Colonic mucosa (tissue), 4 donors: ENCODE results near the gene PLEKHN1. TPM values are rescaled to one million over a fixed set of nuclear protein-coding genes. Genes with fewer than 3 reads are reported as not detected.

Experiments
- DNase-seq: peaks from one replicate; pipeline ENCODE4 v3.0.0-alpha.2; 2020
- H3K27ac ChIP-seq: fragments of 200-600 bp; one replicate; pipeline ENCODE4 v1.8.0; 2021
- H3K27me3 ChIP-seq: fragments of 200-600 bp; one replicate; pipeline ENCODE4 v1.8.0; 2021
- H3K36me3 ChIP-seq: fragments of 200-600 bp; one replicate; pipeline ENCODE4 v1.8.0; 2021
- H3K4me1 ChIP-seq: fragments of 200-600 bp; one replicate; pipeline ENCODE4 v1.8.0; 2021; ENCODE audit warnings: mild to moderate bottlenecking
- H3K4me3 ChIP-seq: fragments of 200-600 bp; one replicate; pipeline ENCODE4 v1.8.0; 2021
- H3K9ac ChIP-seq, 2 donors: one replicate each; pipeline ENCODE4 v1.7.0; 2013; ENCODE audit warnings: control low read depth in 2 of 2, low read depth in 2 of 2, low read length in 2 of 2
- H3K9me3 ChIP-seq: fragments of 200-600 bp; one replicate; pipeline ENCODE4 v1.8.0; 2021
- intact Hi-C: fragments of 100-400 bp; cut with DNase I; formaldehyde crosslinking; loops from one replicate; pipeline ENCODE4 v1.14.1; 2022
- total RNA-seq, 2 donors: library from RNA; stranded (reverse); fragmentation: NEBNext Ultra II Directional in 1 of 2; extraction: Animal tissue kit (Norgen Biotek cat#: 25700) in 1 of 2; gene quantifications; one replicate each; pipeline ENCODE4 v1.2.1, GENCODE V29; 2021
- TF ChIP-seq, protein P1 (sequence below): fragments of 200-600 bp; IDR thresholded peaks from one replicate; pipeline ENCODE4 v1.8.0; 2022; ENCODE audit warnings: antibody characterized with exemption, mild to moderate bottlenecking
- donor health status: healthy.
- donor health status: DM: no; HTN: no; CAD: no.
- donor health status: DM: no; HTN: no; CAD: no.

PLEKHN1 gene
- total RNA-seq, 2 donors from 2014 or later, result 0.61 to 0.64 TPM

DNA sequence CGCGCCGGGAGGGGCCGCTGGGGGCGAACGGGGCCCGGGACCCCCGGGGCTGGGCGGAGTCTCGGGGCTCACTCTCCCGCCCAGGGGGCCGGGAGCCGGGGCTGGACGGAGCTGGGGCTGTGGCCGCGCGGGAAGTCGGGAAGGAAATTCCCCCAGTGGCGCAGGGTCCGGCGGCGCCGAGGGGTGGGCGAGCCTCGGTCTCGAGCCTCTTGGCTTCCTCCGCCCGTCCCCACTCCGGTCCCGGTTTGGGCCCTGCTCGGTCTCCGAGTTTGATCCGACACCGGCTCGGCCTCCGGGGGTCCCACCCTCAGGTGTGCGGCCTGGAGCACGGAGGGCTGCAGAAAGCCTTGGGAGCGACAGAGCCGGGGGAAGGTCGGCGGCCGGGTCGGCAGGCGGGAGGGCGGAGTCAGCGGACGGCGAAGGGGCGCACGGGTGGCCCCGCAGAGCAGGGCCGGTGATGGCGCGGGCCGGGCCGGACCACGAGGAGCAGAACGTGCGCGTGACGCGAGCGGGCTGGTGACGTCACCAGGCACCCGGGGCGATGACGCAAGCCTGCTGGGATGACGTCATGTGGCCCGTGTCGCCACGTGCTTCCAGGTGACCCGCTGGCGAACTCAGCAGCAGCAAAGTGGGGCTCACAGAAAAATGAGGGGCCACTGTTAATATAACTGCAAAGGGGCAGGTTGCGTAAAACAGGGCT lies 34.2 kb downstream of the PLEKHN1 start:
- peaks cover 14% of the 10 kb centered on the region for H3K27me3 ChIP-seq
- TF ChIP-seq, protein P1, sequence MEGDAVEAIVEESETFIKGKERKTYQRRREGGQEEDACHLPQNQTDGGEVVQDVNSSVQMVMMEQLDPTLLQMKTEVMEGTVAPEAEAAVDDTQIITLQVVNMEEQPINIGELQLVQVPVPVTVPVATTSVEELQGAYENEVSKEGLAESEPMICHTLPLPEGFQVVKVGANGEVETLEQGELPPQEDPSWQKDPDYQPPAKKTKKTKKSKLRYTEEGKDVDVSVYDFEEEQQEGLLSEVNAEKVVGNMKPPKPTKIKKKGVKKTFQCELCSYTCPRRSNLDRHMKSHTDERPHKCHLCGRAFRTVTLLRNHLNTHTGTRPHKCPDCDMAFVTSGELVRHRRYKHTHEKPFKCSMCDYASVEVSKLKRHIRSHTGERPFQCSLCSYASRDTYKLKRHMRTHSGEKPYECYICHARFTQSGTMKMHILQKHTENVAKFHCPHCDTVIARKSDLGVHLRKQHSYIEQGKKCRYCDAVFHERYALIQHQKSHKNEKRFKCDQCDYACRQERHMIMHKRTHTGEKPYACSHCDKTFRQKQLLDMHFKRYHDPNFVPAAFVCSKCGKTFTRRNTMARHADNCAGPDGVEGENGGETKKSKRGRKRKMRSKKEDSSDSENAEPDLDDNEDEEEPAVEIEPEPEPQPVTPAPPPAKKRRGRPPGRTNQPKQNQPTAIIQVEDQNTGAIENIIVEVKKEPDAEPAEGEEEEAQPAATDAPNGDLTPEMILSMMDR, result no peak
- DNase-seq, result peak; percentile 82
- no peaks in the 10 kb centered on the region for H3K9me3 ChIP-seq
- intact Hi-C loops, result no loop called here
- H3K4me3 ChIP-seq, result peak overlapping the region; percentile 54
- no peaks in the 10 kb centered on the region for H3K36me3 ChIP-seq
- H3K27ac ChIP-seq, result peak overlapping the region; percentile 91
- peaks cover 15% of the 10 kb centered on the region for H3K4me1 ChIP-seq
- peak overlapping the region; percentile 46 to 73 for H3K9ac ChIP-seq

DNA sequence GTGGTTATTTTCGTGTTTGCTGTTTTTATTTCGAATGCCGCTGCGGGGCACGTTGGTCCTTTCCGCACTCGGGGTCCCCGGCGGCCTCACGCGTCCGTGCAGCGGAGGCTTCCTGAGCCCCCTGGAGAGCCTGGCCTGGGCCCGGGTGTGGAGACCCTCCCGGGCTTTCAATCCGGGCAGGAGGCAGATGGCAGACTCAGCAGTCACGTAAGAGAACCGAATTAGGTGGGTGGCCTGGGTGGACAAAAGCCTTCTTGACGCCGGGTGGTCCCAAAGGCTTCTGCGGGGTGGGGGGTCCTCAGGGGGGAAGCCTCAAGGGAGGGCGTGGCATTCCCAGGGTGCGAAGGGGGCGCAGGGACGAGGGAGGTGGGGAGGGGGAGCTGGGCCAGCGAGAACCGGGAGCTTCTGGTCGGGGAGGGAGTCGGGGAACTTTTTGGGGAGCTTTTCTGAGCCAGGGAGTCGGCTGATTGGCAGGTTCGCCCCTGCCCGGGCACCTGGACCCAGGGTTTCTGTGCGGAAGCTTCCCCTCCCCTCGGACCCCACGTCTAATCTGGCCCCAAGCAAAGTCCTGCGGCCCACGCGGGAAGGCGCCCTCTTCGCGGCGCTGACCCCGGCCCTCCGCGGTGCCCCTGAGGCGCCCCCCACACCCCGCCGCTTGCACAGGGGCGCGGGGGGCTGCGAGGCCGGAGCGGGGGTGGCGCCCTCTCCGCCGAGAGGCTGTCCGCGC lies 34.9 kb downstream of the PLEKHN1 start:
- peak; percentile 30 for DNase-seq
- intact Hi-C loops, result no loop called here
- Histone ChIP-seq H3K4me1 (peaks cover 21% of the 10 kb centered on the region), H3K36me3 (no peaks in the 10 kb centered on the region), H3K27ac (peak overlapping the region; percentile 91), H3K27me3 (peaks cover 14% of the 10 kb centered on the region), H3K4me3 (peak overlapping the region; percentile 54), H3K9me3 (no peaks in the 10 kb centered on the region), H3K9ac (peak overlapping the region; percentile 46 to 73)
- TF ChIP-seq, protein P1, result no peak

DNA sequence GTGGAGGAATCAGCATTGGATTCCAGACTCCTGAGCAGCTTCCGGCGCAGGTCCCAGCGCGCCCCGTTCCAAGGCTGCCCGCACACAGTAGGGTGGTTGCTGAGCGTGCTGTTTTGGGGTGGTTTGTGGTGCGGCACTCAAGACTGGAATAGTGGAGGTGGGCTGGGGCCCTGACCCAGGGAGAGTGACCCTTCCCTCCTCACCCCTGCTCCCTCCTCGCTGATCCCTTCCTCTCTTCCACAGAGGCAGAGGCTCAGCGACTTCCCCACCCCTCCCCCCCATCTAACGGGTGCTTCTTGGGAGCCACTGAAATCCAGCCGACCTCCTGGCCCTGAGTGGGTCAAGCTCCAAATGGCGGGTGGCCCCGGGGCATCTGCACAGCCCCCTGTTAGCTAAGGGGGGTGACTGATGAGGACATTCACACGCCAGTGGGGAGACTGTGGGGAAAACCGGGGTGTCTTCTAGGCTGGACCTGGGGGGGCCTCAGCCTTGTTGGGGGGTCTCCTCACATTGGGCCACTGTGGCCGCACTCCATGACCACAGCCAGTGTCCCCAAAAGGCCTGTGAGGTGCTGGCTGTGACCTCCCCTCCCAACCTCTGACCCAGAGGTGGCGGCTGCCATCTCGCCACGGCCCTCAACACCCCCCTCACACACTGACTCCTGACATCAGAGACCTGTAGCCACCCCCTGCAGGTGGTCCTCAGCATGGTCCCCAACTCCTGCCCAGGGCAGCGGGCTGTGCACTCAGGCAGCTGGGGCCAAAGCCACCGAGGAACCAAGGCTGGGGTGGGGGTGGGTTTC lies 37.5 kb downstream of the PLEKHN1 start:
- Histone ChIP-seq H3K27me3 (peaks cover 2% of the 10 kb centered on the region), H3K4me3 (no peak overlapping the region), H3K4me1 (peaks cover 21% of the 10 kb centered on the region), H3K9me3 (no peaks in the 10 kb centered on the region), H3K9ac (no peak overlapping the region), H3K36me3 (no peaks in the 10 kb centered on the region), H3K27ac (no peak overlapping the region)
- DNase-seq, result no peak
- intact Hi-C loops, result no loop called here
- TF ChIP-seq, protein P1, result no peak

DNA sequence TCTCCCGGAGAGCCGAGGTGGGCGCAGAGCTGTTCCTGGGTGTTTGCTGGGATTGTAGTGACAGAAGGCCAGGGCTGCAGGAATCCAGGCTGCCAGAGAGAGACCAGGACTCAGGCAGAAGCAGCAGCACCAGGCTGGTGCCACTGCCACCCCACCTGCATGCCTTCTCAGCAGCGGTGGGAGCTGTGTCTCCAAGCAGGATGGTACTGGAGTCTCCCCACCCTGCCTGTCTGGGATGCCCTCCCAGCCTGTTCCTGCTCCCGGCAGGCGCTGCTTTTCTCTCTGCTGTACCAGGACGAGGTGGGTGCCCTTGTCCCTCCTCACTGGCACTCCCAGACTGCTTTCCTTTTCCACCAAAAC lies 38.1 kb downstream of the PLEKHN1 start:
- intact Hi-C loops, result no loop called here
- no peak overlapping the region for H3K4me3 ChIP-seq
- TF ChIP-seq, protein P1, result no peak
- H3K9me3 ChIP-seq, result no peaks in the 10 kb centered on the region
- peaks cover 21% of the 10 kb centered on the region for H3K4me1 ChIP-seq
- no peaks in the 10 kb centered on the region for H3K27me3 ChIP-seq
- no peak for DNase-seq
- no peaks in the 10 kb centered on the region for H3K36me3 ChIP-seq
- H3K9ac ChIP-seq, result no peak overlapping the region
- no peak overlapping the region for H3K27ac ChIP-seq
